PFSK-1 (cell line): ENCODE measurements around the gene ALOX12.

Source experiments
- FOXP2 ChIP-seq: optimal IDR thresholded peaks from 2 replicates; pipeline ENCODE3; 2011; ENCODE audit warnings: borderline replicate concordance, control low read depth, inconsistent platforms; ENCODE audit not compliant: insufficient read depth; ENCODE audit errors: extremely low read length, extremely low read depth
- POLR2AphosphoS5 ChIP-seq: IDR thresholded peaks from 2 replicates; pipeline ENCODE4 v1.6.1; 2012; ENCODE audit warnings: low read depth, mild to moderate bottlenecking, control low read depth, low read length, moderate library complexity
- SIN3A ChIP-seq: IDR thresholded peaks from 2 replicates; pipeline ENCODE4 v1.6.1; 2012; ENCODE audit warnings: mild to moderate bottlenecking, low read length, moderate library complexity, borderline replicate concordance; ENCODE audit not compliant: insufficient read depth
- TAF1 ChIP-seq: IDR thresholded peaks from 2 replicates; pipeline ENCODE4 v1.6.1; 2012; ENCODE audit warnings: low read length, control low read depth, borderline replicate concordance; ENCODE audit not compliant: insufficient read depth
- TF ChIP-seq, protein P1 (sequence below), 2 experiments: IDR thresholded peaks; 2 replicates each; pipeline versions ENCODE4 v1.6.1 to v1.8.0; 2011 to 2012; ENCODE audit warnings: low read depth in 2 of 2, low read length in 2 of 2, control low read depth in 1 of 2, inconsistent platforms in 1 of 2, mild to moderate bottlenecking in 1 of 2, moderate library complexity in 1 of 2; ENCODE audit not compliant: insufficient read depth in 1 of 2

DNA sequence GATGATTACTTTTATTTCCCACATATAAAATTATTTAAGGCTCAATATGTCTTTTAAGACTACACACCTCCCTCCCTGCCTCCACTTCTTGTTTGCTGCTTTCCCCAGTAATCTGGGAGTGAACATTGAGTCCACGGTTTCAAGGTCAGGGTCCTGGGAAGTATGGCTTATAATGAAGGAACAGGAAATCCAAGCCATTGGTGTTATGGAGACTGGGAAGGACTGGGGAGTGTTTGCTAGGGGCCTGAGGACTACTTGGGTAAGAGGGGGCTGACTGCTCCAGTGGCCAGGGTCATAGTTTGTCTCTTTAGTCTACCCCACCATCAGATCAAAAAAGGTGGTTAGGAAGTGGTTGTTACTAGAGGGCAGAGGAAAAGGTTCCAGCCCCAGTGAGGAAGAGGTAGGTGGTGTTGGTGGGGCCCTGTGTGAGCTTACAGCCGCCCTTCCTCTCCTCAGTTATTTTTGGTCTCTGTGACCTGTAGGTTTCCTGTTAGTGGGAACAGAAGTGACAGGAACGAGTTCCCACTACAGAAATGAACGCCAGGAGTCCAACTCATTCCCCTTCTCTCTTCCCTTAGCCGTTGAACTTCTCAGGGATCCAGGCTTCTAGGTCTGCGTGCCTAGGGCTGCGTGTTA, 39.2 kb downstream of the ALOX12 start:
- TF ChIP-seq SIN3A = no peak
- no peak for TF ChIP-seq TAF1
- TF ChIP-seq, protein P1, sequence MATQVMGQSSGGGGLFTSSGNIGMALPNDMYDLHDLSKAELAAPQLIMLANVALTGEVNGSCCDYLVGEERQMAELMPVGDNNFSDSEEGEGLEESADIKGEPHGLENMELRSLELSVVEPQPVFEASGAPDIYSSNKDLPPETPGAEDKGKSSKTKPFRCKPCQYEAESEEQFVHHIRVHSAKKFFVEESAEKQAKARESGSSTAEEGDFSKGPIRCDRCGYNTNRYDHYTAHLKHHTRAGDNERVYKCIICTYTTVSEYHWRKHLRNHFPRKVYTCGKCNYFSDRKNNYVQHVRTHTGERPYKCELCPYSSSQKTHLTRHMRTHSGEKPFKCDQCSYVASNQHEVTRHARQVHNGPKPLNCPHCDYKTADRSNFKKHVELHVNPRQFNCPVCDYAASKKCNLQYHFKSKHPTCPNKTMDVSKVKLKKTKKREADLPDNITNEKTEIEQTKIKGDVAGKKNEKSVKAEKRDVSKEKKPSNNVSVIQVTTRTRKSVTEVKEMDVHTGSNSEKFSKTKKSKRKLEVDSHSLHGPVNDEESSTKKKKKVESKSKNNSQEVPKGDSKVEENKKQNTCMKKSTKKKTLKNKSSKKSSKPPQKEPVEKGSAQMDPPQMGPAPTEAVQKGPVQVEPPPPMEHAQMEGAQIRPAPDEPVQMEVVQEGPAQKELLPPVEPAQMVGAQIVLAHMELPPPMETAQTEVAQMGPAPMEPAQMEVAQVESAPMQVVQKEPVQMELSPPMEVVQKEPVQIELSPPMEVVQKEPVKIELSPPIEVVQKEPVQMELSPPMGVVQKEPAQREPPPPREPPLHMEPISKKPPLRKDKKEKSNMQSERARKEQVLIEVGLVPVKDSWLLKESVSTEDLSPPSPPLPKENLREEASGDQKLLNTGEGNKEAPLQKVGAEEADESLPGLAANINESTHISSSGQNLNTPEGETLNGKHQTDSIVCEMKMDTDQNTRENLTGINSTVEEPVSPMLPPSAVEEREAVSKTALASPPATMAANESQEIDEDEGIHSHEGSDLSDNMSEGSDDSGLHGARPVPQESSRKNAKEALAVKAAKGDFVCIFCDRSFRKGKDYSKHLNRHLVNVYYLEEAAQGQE (IDR thresholded peaks at IDR 0.05; ENCODE audit: insufficient read depth in 1 of 2, low read depth in 2 of 2, low read length in 2 of 2) = no peak
- TF ChIP-seq POLR2AphosphoS5 = no peak
- TF ChIP-seq FOXP2 = no peak
